ENCODE data around the gene SLC16A7.

DNA sequence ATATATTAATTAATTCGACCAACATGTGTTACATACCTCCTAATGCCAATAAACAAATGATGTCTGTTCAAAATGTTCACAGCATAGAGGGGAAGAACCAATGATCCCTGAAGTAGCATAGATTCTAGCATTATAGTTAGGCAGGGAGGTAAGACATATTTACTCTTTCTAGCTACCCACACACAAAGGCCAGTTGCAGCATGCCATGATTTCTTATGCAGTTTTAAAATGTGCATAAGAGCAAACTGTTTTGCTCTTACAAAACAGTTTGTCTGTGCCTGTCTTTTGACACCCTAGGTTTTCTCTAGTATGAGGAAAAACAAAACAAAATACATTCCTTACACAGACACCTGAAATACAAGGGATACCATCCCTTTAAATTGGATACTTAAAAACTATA, 61.9 kb downstream of the SLC16A7 start:
- TF ChIP-seq CTCF (IDR thresholded peaks at IDR 0.05): no peak
- no peak for TF ChIP-seq EZH2phosphoT487 (IDR thresholded peaks at IDR 0.05)
- TF ChIP-seq EZH2 (IDR thresholded peaks at IDR 0.05): no peak
